ENCODE measurements around the gene PRRC1. TPM values are rescaled to one million over a fixed set of nuclear protein-coding genes. Genes with fewer than 3 reads are reported as not detected.

The PRRC1 gene
- total RNA-seq, 4 donors from 2014 or later: 9.7 to 17.8 (median 10.3) TPM

GRCh38 chr5:127508644-127509373 is 8.6 kb upstream of the PRRC1 start:
- Histone ChIP-seq H3K4me1 (no peaks in the 10 kb centered on the region), H3K9me3 (no peaks in the 10 kb centered on the region), H3K27me3 (no peaks in the 10 kb centered on the region), H3K36me3 (no peaks in the 10 kb centered on the region), H3K27ac (no peak overlapping the region), H3K4me3 (no peak overlapping the region)
- in situ Hi-C loops (cut with MboI; ENCODE audit: low sequenced_read_pairs in 4 of 4) (no loop called here), intact Hi-C loops (cut with DNase I; ENCODE audit: low total_unique reads) (no loop called here)
- ATAC-seq (no peak), DNase-seq (no peak)
- no peak for TF ChIP-seq POLR2A (IDR thresholded peaks at IDR 0.05)
- TF ChIP-seq, protein P1, sequence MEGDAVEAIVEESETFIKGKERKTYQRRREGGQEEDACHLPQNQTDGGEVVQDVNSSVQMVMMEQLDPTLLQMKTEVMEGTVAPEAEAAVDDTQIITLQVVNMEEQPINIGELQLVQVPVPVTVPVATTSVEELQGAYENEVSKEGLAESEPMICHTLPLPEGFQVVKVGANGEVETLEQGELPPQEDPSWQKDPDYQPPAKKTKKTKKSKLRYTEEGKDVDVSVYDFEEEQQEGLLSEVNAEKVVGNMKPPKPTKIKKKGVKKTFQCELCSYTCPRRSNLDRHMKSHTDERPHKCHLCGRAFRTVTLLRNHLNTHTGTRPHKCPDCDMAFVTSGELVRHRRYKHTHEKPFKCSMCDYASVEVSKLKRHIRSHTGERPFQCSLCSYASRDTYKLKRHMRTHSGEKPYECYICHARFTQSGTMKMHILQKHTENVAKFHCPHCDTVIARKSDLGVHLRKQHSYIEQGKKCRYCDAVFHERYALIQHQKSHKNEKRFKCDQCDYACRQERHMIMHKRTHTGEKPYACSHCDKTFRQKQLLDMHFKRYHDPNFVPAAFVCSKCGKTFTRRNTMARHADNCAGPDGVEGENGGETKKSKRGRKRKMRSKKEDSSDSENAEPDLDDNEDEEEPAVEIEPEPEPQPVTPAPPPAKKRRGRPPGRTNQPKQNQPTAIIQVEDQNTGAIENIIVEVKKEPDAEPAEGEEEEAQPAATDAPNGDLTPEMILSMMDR (IDR thresholded peaks at IDR 0.05 in 4 of 5, conservative IDR thresholded peaks at IDR 0.05 in 1 of 5): no peak

- H3K4me1 ChIP-seq: peaks cover 3 to 8% of the 10 kb centered on the region in 2 donors
- H3K36me3 ChIP-seq: no peaks in the 10 kb centered on the region
- ATAC-seq: no peak
- no peak overlapping the region for H3K27ac ChIP-seq
- no peak for DNase-seq
- in situ Hi-C loops (cut with MboI; ENCODE audit: low sequenced_read_pairs in 4 of 4): no loop called here
- H3K27me3 ChIP-seq: no peaks in the 10 kb centered on the region
- H3K4me3 ChIP-seq: no peak overlapping the region
- H3K9me3 ChIP-seq: no peaks in the 10 kb centered on the region
- TF ChIP-seq, protein P1 (IDR thresholded peaks at IDR 0.05 in 4 of 5, conservative IDR thresholded peaks at IDR 0.05 in 1 of 5): no peak
- no peak for TF ChIP-seq POLR2A (IDR thresholded peaks at IDR 0.05)
- intact Hi-C loops (cut with DNase I; ENCODE audit: low total_unique reads): no loop called here
Observed at GRCh38 chr5:127513408-127513970, 4.0 kb upstream of the PRRC1 start.

DNA sequence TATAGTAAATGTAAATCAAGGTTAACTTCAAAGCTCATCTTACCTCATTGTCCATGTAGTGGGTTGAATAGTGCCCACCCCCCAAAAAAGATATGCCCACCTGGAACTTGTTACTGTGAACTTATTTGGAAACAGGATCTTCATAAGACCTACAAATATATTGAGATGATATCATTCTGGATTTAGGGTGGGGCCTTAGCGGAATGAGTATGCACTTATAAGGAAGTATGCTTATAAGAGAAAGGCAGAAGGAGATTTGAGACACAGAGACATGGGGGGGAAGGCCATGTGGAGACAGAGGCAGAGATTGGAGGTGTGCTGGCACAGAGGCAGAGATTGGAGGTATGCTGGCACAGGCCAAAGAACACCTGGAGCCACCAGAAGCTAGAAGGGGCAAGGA is 2.6 kb upstream of the PRRC1 start:
- Histone ChIP-seq H3K27ac (no peak overlapping the region), H3K4me1 (peaks cover 11 to 17% of the 10 kb centered on the region in 2 donors), H3K9me3 (no peaks in the 10 kb centered on the region), H3K36me3 (no peaks in the 10 kb centered on the region), H3K4me3 (no peak overlapping the region), H3K27me3 (no peaks in the 10 kb centered on the region)
- intact Hi-C loops (cut with DNase I; ENCODE audit: low total_unique reads): no loop called here
- no peak for ATAC-seq
- in situ Hi-C loops (cut with MboI; ENCODE audit: low sequenced_read_pairs in 4 of 4): no loop called here
- TF ChIP-seq, protein P1 (IDR thresholded peaks at IDR 0.05 in 4 of 5, conservative IDR thresholded peaks at IDR 0.05 in 1 of 5): no peak
- no peak for TF ChIP-seq POLR2A (IDR thresholded peaks at IDR 0.05)
- DNase-seq: no peak

DNA sequence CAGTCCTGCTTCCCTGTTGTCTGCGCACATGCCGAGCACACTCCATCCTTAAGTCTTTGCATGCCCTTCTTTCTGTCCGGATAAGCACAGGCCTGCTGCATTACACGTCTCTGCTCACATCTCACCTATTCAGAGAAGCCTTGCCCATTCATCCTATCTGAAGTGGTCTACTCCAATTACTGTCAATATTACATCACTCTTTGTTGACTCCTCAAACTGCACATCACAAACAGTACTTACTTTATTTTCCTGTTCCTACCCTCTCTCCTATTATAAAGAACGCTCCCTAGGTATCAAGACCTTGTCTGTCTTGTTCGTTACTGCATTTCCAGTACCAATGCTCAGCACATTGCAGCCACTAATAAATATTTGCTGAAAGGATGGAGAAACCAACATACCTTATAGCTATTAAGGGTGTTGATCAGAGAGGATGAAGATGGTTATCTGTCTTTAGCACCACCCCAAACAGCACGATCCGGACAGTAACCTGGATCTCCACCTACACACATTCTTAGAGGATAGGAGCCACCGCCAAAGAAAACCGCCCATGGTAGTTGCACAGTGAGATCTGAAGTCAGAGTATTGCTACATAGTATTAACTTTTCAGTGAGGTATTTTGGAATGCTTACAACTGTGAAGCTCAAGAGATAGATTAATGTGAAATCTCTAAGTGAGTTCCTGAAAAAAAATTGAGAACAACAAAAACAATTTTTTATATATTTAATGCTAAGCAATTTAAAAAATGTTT is 1.6 kb upstream of the PRRC1 start:
- in situ Hi-C loops (cut with MboI; ENCODE audit: low sequenced_read_pairs in 4 of 4) (no loop called here), intact Hi-C loops (cut with DNase I; ENCODE audit: low total_unique reads) (no loop called here)
- peaks cover 11 to 17% of the 10 kb centered on the region in 2 donors for H3K4me1 ChIP-seq
- no peaks in the 10 kb centered on the region for H3K9me3 ChIP-seq
- ATAC-seq (no peak), DNase-seq (no peak)
- no peak overlapping the region for H3K4me3 ChIP-seq
- H3K36me3 ChIP-seq: no peaks in the 10 kb centered on the region
- H3K27ac ChIP-seq: no peak overlapping the region
- H3K27me3 ChIP-seq: no peaks in the 10 kb centered on the region
- TF ChIP-seq, protein P1 (IDR thresholded peaks at IDR 0.05 in 4 of 5, conservative IDR thresholded peaks at IDR 0.05 in 1 of 5): no peak
- TF ChIP-seq POLR2A (IDR thresholded peaks at IDR 0.05): no peak
